Mammary epithelial cell (primary cell): ENCODE data around the gene CFAP65.

ENCODE experiments used
- CTCF ChIP-seq, 2 donors: IDR thresholded peaks in 1 of 2; conservative IDR thresholded peaks in 1 of 2; 2 replicates each; pipeline ENCODE4 v1.5.1; 2011 to 2012; ENCODE audit warnings: inconsistent platforms in 2 of 2, low read length in 2 of 2, mild to moderate bottlenecking in 2 of 2, control low read depth in 1 of 2, low read depth in 1 of 2; ENCODE audit not compliant: insufficient read depth in 1 of 2; ENCODE audit errors: extremely low read depth in 1 of 2
- EZH2 ChIP-seq: IDR thresholded peaks from 2 replicates; pipeline ENCODE4 v1.6.1; 2012; ENCODE audit warnings: low read length, inconsistent platforms, borderline replicate concordance

GRCh38 chr2:219019436-219019835 is 21.9 kb downstream of the CFAP65 start:
- TF ChIP-seq CTCF (conservative IDR thresholded peaks at IDR 0.05 in 1 of 2, IDR thresholded peaks at IDR 0.05 in 1 of 2; ENCODE audit: extremely low read depth in 1 of 2, insufficient read depth in 1 of 2, low read depth in 1 of 2, low read length in 2 of 2), result no peak
- TF ChIP-seq EZH2, result no peak
